Astrocyte of the spinal cord (primary cell): ENCODE measurements around the gene TBX3.
A peak's percentile ranks its signal among the peaks of the same experiment; 100 is the strongest.

Source experiments
- DNase-seq: peaks from one replicate; pipeline ENCODE4 v3.0.0; 2011; ENCODE audit warnings: low read depth, low spot score
- H3K4me3 ChIP-seq: 2 replicates; pipeline ENCODE4 v1.5.1; 2011; ENCODE audit warnings: low read depth, mild to moderate bottlenecking, low read length, moderate library complexity
- in situ Hi-C: cut with HindIII; loops from 2 replicates; pipeline ENCODE4 v1.10.0; 2017; ENCODE audit warnings: low sequenced_read_pairs
- TF ChIP-seq, protein P1 (sequence below): IDR thresholded peaks from 2 replicates; pipeline ENCODE4 v1.5.1; 2012; ENCODE audit warnings: low read depth, mild to moderate bottlenecking, low read length, inconsistent platforms

Gene TBX3

DNA sequence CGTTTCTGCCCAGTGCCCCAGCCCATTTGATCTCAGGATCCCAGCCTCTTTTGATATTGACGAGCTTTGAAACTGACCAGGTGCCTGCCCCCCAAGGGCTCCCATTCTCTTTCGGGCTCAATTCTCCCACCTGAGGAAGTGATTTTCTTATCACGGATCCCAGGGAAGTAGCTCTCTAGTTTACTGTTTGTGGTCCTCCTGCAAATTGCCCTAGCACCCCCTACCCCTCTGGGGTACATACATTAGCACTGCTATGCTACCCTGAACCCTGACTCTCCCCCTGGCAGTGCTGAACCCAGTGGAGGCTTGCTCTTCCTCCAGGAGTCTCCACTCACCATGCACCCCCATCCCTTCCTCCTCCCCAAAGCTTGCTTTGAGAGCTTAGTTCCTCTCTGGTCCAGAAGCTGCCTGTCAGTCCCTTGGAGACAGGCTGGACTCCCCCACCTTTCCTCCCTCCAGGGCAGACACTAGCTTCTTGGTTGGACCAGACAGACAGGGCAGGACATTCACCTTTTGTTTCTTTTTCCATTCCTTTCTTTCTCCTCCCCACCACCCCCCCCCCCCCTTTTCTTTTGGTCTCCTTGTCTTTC, 4.4 kb upstream of the TBX3 start:
- H3K4me3 ChIP-seq, result no peak overlapping the region
- DNase-seq, result no peak
- TF ChIP-seq, protein P1, sequence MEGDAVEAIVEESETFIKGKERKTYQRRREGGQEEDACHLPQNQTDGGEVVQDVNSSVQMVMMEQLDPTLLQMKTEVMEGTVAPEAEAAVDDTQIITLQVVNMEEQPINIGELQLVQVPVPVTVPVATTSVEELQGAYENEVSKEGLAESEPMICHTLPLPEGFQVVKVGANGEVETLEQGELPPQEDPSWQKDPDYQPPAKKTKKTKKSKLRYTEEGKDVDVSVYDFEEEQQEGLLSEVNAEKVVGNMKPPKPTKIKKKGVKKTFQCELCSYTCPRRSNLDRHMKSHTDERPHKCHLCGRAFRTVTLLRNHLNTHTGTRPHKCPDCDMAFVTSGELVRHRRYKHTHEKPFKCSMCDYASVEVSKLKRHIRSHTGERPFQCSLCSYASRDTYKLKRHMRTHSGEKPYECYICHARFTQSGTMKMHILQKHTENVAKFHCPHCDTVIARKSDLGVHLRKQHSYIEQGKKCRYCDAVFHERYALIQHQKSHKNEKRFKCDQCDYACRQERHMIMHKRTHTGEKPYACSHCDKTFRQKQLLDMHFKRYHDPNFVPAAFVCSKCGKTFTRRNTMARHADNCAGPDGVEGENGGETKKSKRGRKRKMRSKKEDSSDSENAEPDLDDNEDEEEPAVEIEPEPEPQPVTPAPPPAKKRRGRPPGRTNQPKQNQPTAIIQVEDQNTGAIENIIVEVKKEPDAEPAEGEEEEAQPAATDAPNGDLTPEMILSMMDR, result no peak
- in situ Hi-C loops, result no loop called here

DNA sequence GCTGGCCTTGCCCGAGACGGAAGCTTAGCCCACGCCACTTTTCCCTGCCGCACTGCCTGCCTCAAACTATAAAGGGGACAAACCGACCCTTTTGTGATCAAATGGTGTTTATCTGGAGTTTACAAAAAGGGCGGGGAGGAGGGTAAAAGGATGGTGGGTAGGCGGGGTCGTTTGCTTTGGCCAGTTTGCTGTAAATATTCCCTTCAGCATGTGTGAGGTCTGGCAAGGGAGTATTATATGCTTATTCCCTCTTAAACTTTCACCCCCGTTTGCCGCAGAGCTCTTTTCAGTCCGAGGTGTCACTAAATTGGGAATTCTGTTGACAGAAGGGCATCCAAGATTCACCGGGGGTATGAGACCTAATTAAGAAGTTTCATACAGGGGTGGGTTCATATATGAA, 3.8 kb upstream of the TBX3 start:
- no peak for DNase-seq
- H3K4me3 ChIP-seq, result no peak overlapping the region
- in situ Hi-C loops, result no loop called here
- TF ChIP-seq, protein P1, result no peak

DNA sequence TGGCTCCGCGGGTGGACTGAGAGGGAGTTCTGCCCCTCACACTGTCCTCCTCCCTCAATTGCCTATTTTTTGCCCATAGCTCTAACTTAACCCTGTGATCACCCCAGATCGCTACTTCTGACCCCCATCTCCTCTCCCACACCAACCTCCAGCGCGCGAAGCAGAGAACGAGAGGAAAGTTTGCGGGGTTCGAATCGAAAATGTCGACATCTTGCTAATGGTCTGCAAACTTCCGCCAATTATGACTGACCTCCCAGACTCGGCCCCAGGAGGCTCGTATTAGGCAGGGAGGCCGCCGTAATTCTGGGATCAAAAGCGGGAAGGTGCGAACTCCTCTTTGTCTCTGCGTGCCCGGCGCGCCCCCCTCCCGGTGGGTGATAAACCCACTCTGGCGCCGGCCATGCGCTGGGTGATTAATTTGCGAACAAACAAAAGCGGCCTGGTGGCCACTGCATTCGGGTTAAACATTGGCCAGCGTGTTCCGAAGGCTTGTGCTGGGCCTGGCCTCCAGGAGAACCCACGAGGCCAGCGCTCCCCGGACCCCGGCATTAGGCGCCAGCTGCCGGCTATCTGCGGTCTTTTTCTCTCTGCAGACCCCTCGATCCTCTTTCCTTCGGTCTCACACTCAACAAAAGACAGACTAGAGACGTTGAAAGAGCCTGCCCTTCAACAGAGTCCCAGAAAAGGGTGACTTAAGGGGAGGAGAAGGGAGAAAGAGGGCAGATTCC, 3.0 kb upstream of the TBX3 start:
- in situ Hi-C loops, result no loop called here
- TF ChIP-seq, protein P1, result no peak
- no peak overlapping the region for H3K4me3 ChIP-seq
- DNase-seq, result no peak

DNA sequence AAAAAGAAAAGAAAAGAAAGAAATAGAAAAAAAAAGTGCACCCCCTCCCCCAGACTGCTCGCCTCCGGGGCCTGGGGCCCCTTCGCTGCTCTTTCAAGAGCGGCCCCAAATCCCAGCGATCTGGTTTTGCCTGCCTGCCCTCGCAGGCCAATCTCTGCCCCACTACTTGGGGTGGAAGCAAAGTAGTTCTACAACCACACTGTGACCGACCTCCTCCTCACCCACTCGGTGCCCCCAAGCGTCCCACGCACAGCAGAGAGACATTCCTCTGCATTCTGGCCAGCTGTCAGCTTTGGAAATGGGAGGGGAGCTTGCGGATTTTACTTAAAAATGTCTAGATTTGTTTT, 2.4 kb upstream of the TBX3 start:
- in situ Hi-C loops, result no loop called here
- TF ChIP-seq, protein P1, result no peak
- no peak for DNase-seq
- H3K4me3 ChIP-seq, result no peak overlapping the region

DNA sequence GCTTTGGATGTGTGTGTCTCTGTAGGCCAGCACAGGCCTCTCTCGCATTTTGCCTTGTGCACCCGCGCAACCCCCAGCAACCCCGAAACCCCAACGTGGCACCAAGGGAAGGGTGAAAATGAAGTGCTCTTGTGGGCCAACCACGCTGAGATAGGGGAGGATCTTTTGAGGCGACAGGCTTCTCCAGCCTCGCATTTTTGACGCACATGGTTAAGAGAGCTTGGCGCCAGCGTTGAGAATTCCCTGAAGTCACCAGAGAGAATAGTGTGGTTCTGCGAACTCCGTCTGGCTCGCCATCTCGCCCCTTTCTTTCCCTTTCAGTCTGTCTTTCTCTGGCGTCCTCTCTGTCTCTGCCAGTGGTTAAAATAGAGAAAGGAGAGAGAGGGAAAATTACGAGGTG, 1.9 kb upstream of the TBX3 start:
- TF ChIP-seq, protein P1, result no peak
- H3K4me3 ChIP-seq, result no peak overlapping the region
- no peak for DNase-seq
- in situ Hi-C loops, result no loop called here

DNA sequence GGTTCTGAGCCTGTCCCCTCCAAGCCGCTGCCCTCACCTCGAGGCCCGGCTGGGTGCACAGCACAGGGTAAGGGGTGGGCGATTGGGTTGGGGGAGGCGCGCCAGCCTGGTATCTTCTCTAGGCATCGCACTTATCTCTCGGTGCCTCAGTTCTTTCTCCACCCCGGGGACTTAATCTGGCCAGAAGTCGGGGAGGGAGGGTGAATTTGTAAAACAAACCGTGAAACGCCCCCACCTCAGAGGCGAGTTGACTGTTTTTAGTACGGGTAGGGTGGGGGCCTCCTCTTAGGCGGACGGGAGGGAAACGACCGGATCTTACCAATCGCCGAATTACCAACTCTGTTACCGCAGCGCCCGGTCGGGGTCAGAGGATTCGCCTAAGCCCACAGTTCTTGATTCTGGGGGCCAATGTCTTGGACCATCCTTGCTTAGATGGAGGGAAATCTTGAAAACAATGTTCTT, 1.4 kb upstream of the TBX3 start:
- TF ChIP-seq, protein P1, result no peak
- in situ Hi-C loops, result no loop called here
- H3K4me3 ChIP-seq, result peak overlapping the region; percentile 93
- no peak for DNase-seq
